GM12878 (cell line): ENCODE data around the gene SENP8. TPM values are rescaled to one million over a fixed set of nuclear protein-coding genes. Genes with fewer than 3 reads are reported as not detected.
"Not testable (repeated sequence)": the region's sequence is repeated elsewhere in the genome, so short reads cannot be mapped to it uniquely, and the experiment has no call there.

Experiments
- ATAC-seq: fragments of 200-7000 bp; cut with Tn5 transposase; 3 replicates; pipeline ENCODE4 v1.9.1; 2020; ENCODE audit warnings: mild to moderate bottlenecking, moderate library complexity
- BruUV-seq: library from RNA; stranded (reverse); fragments of 400-500 nt; replicated peaks from 2 replicates; lab custom pipeline; 2021; lab: Mats Ljungman, UMichigan
- CTCF ChIA-PET: fragments of 300-600 bp; sonication (Branson Sonifier 250); formaldehyde crosslinking; extraction: SDS; loops from one replicate; lab custom pipeline; 2021; ENCODE audit warnings: inconsistent platforms; lab: Yijun Ruan, JAX
- POLR2A ChIA-PET: fragments of 350-600 bp; formaldehyde crosslinking; extraction: SDS; loops from one replicate; lab custom pipeline; 2021; ENCODE audit warnings: inconsistent platforms; lab: Charles Lee
- RAD21 ChIA-PET: fragments of 300-600 bp; sonication (Branson Sonifier 250); formaldehyde crosslinking; loops from one replicate; lab custom pipeline; 2023; ENCODE audit warnings: antibody characterized with exemption; ENCODE audit not compliant: unreplicated experiment; lab: Charles Lee
- SMC1A ChIA-PET: fragments of 300-600 bp; sonication (Branson Sonifier 250); formaldehyde crosslinking; loops from one replicate; lab custom pipeline; 2023; ENCODE audit not compliant: unreplicated experiment, uncharacterized antibody; lab: Charles Lee
- DNase-seq: peaks from one replicate; pipeline ENCODE4 v3.0.0-alpha.2; 2011; ENCODE audit warnings: low read depth, low spot score
- FAIRE-seq: peaks from 3 replicates; lab custom pipeline; 2011; peaks lifted over from hg19 to GRCh38; lab: Jason Lieb, UNC
- H2AFZ ChIP-seq: 2 replicates; pipeline ENCODE4 v1.6.0; 2011; ENCODE audit warnings: low read depth, low read length, control low read depth; ENCODE audit not compliant: control insufficient read depth
- H3K27ac ChIP-seq: 2 replicates; pipeline ENCODE4 v1.5.1; 2011; ENCODE audit warnings: control low read depth; ENCODE audit not compliant: control insufficient read depth, insufficient read depth
- H3K27me3 ChIP-seq, 2 experiments: replicated peaks in 1 of 2; 2 replicates each; pipeline versions ENCODE4 v1.6.0 to v1.6.1; 2011; ENCODE audit warnings: low read length in 1 of 2; ENCODE audit not compliant: control insufficient read depth in 2 of 2, insufficient read depth in 2 of 2
- H3K36me3 ChIP-seq, 2 experiments: 2 replicates each; pipeline ENCODE4 v1.5.1; 2011; ENCODE audit warnings: low read length in 1 of 2; ENCODE audit not compliant: control insufficient read depth in 2 of 2, insufficient read depth in 2 of 2
- H3K4me1 ChIP-seq: 2 replicates; pipeline ENCODE4 v1.6.1; 2011; ENCODE audit warnings: mild to moderate bottlenecking, low read length, moderate library complexity, mixed read lengths; ENCODE audit not compliant: control insufficient read depth, insufficient read depth
- H3K4me2 ChIP-seq: 2 replicates; pipeline ENCODE4 v1.6.0; 2011; ENCODE audit warnings: control low read depth; ENCODE audit not compliant: control insufficient read depth, insufficient read depth
- H3K4me3 ChIP-seq: fragments of 200-600 bp; sonication (generic); 2 replicates; pipeline ENCODE4 v1.5.1; 2016
- H3K79me2 ChIP-seq: 2 replicates; pipeline ENCODE4 v1.6.0; 2011; ENCODE audit warnings: low read length; ENCODE audit not compliant: control insufficient read depth, insufficient read depth
- H3K9ac ChIP-seq: 2 replicates; pipeline ENCODE4 v1.8.0; 2011; ENCODE audit warnings: low read length, control low read depth, mixed read lengths; ENCODE audit not compliant: control insufficient read depth, insufficient read depth
- H3K9me3 ChIP-seq: replicated peaks from 3 replicates; pipeline ENCODE4 v1.5.1; 2011; ENCODE audit warnings: mild to moderate bottlenecking, low read length; ENCODE audit not compliant: control insufficient read depth, insufficient read depth
- H4K20me1 ChIP-seq: 2 replicates; pipeline ENCODE4 v1.6.0; 2011; ENCODE audit not compliant: control insufficient read depth, insufficient read depth
- RUNX3 ChIP-seq: IDR thresholded peaks from 2 replicates; pipeline ENCODE4 v1.6.1; 2012; ENCODE audit warnings: low read length, inconsistent platforms
- TCF12 ChIP-seq: IDR thresholded peaks from 2 replicates; pipeline ENCODE4 v1.6.1; 2011; ENCODE audit warnings: low read depth, mild to moderate bottlenecking, low read length
- ZNF384 ChIP-seq: IDR thresholded peaks from 2 replicates; pipeline ENCODE4 v1.6.1; 2012; ENCODE audit warnings: low read depth, mild to moderate bottlenecking, low read length, improper control_type of control experiment, borderline replicate concordance
- WGBS: methylation state at CpG from one replicate; pipeline ENCODE4 v1.1.6; 2016; ENCODE audit warnings: low lambda C conversion rate; ENCODE audit not compliant: insufficient replicate concordance, insufficient coverage; ENCODE audit errors: missing lambda C conversion rate; 5-methylcytosine and 5-hydroxymethylcytosine counted together
- in situ Hi-C: fragments of 300-500 bp; cut with MboI; formaldehyde crosslinking; loops from 9 replicates; pipeline ENCODE4 v1.14.3; 2018; ENCODE audit warnings: mixed read lengths
- intact Hi-C: fragments of 100-400 bp; cut with micrococcal nuclease; formaldehyde crosslinking; loops from one replicate; pipeline ENCODE4 v1.14.2; 2022; ENCODE audit not compliant: unreplicated experiment
- polyA plus RNA-seq, 11 experiments: library from polyadenylated mRNA; depleted of rRNA in 4 of 11; unstranded in 6 of 11; stranded (reverse) in 5 of 11; fragments of >200 nt; fragmentation: Nextera tagmentation in 4 of 11; fragmentation: Illumina TruSeq in 1 of 11; extraction: Ambion mirVana in 4 of 11; extraction: Trizol in 1 of 11; gene quantifications; 1 replicate in 1 of 11; 2 replicates in 10 of 11; pipeline versions ENCODE4 v1.2.1 to v1.2.3, GENCODE V29; 2011 to 2016; ENCODE audit warnings: inconsistent platforms in 2 of 11, missing spikeins in 2 of 11, low read depth in 1 of 11
- total RNA-seq, 4 experiments: library from RNA; depleted of rRNA in 3 of 4; stranded (reverse); fragments of >200 nt in 3 of 4; fragmentation: Illumina TruSeq in 1 of 4; extraction: Trizol in 1 of 4; gene quantifications; 2 replicates each; pipeline versions ENCODE4 v1.2.1 to v1.2.3, GENCODE V29; 2013 to 2021

The SENP8 gene
- total and polyA plus RNA-seq, 10 of the 15 experiments (the other 5 are each of a cell fraction or from before 2014, with no cell fraction given) = 0.87 to 5.6 (median 2.2) TPM

DNA sequence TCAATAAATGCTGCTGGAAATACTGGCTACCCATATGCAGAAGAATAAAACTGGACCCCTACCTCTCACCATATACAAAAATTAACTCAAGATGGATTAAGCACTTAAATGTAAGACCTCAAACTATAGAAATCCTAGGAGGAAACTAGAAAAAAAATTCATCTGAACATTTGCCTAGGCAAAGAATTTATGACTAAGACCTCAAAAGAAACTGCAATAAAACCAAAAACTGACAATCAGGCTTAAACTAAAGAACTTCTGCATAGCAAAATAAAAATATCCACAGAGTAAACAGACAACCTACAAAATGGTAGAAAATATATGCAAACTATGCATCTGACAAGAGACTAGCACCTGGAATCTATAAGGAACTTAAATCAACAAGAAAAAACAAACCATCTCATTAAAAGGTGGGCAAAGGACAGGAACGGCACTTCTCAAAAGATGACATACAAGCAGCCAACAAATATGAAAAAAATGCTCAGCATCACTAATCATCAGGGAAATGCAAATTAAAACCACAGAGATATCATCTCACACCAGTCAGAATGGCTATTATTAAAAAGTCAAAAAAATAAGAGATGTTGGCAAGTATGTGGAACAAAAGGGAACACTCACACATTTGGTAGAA, 47.3 kb upstream of the SENP8 start:
- in situ Hi-C loops = no loop called here
- H3K4me2 ChIP-seq = peak overlapping the region; percentile 40; the same call in 1 of the 2 replicates
- H3K79me2 ChIP-seq = no peaks in the 10 kb centered on the region; the same call in 1 of the 2 replicates
- DNase-seq (no peak), FAIRE-seq (no peak), ATAC-seq (peak; percentile 34)
- H3K27me3 ChIP-seq = no peaks in the 10 kb centered on the region
- no peaks in the 10 kb centered on the region for H3K9me3 ChIP-seq
- BruUV-seq = no TSS peak
- ChIA-PET RAD21 (no interaction called here), SMC1A (no interaction called here), CTCF (no interaction called here)
- WGBS = 100% methylated on average over 1 of the region's 1 CpG
- H2AFZ ChIP-seq = no peak overlapping the region; the same call in 1 of the 2 replicates
- no peaks in the 10 kb centered on the region for H3K36me3 ChIP-seq
- 0 out of 2 replicates have a peak overlapping the region, but pooled peaks have one; percentile 23 for H3K4me3 ChIP-seq
- no peak overlapping the region for H3K27ac ChIP-seq
- peak; percentile 39; the same call in 1 of the 2 replicates for TF ChIP-seq RUNX3
- TF ChIP-seq ZNF384 = peak; percentile 30; the same call in 1 of the 2 replicates
- no peak for TF ChIP-seq TCF12
- TF ChIP-seq, all 136 proteins: peak for 2
- Histone ChIP-seq H3K9ac (no peak overlapping the region), H4K20me1 (no peaks in the 10 kb centered on the region), H3K4me1 (peaks cover 3% of the 10 kb centered on the region)
- POLR2A ChIA-PET = interaction anchor here (0.6 kb wide), 1 partner anchor 22 kb away, joined by 3 read pairs; no protein-coding TSS in a partner anchor
- intact Hi-C loops = no loop called here

DNA sequence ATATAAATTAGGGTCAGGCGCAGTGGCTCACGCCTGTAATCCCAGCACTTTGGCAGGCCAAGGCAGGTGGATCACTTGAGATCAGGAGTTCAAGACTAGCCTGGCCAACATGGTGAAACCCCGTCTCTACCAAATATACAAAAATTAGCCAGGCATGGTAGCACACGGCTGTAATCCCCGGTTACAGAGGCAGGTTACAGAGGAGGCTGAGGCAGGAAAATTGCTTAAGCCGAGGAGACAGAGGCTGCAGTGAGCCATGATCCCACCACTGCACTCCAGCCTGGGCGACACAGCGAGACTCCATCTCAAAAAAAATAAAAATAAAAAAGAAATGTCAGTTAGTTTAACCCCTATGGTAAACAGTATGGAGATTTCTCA, 46.8 kb upstream of the SENP8 start:
- DNase-seq, H3K9me3 ChIP-seq, FAIRE-seq, intact Hi-C loops, CTCF ChIA-PET, H3K4me1 ChIP-seq, H4K20me1 ChIP-seq, H3K27me3 ChIP-seq, H3K36me3 ChIP-seq, BruUV-seq, H3K79me2 ChIP-seq, H3K9ac ChIP-seq, H2AFZ ChIP-seq, SMC1A ChIA-PET, RAD21 ChIA-PET, in situ Hi-C loops, H3K4me3 ChIP-seq, H3K27ac ChIP-seq: not testable (repeated sequence)
- H3K4me2 ChIP-seq = peak overlapping the region; percentile 40; the same call in 1 of the 2 replicates
- POLR2A ChIA-PET = interaction anchor here (0.7 kb wide), 1 partner anchor 45 kb away, joined by 4 read pairs; no protein-coding TSS in a partner anchor
- WGBS = 39% methylated on average over 8 of the region's 8 CpGs
- ATAC-seq = peak; percentile 52
